SH-SY5Y (cell line): ENCODE measurements around the gene ARL10.

Experiments used
- GATA2 ChIP-seq: IDR thresholded peaks from 2 replicates; pipeline ENCODE4 v1.6.1; 2011; ENCODE audit warnings: mild to moderate bottlenecking, low read depth, low read length
- GATA3 ChIP-seq: IDR thresholded peaks from 2 replicates; pipeline ENCODE4 v1.6.1; 2011; ENCODE audit warnings: low read depth, mild to moderate bottlenecking, low read length, moderate library complexity

- no peak for TF ChIP-seq GATA2
- no peak for TF ChIP-seq GATA3
Measured at GRCh38 chr5:176364765-176365350, 429 bp upstream of the ARL10 start.
